Nasal cavity respiratory epithelium epithelial cell of viscerocranial mucosa (primary cell): ENCODE data around the gene HAO2. TPM values are rescaled to one million over a fixed set of nuclear protein-coding genes. Genes with fewer than 3 reads are reported as not detected.

Experiments
- total RNA-seq: library from RNA; depleted of rRNA; stranded (reverse); fragments of >200 nt; gene quantifications from 2 replicates; pipeline ENCODE4 v1.2.3, GENCODE V29; 2014

The HAO2 gene
- total RNA-seq, result not detected in 2 replicates

GRCh38 chr1:119368554-119368953, at the start of gene HAO2:
Gene HAO2 (plus strand): TSS chr1:119368785. CDS start chr1:119381086, 12,301 bp downstream.

GRCh38 chr1:119414950-119415349, 46.4 kb downstream of the HAO2 start, which contains the start of gene HSD3B2:
Gene HSD3B2 (plus strand): TSS chr1:119415150. CDS start chr1:119415420, 270 bp downstream.

Other genes with a start within 250 kb of the HAO2 start
- gene WARS2, start 228.1 kb upstream of the HAO2 start, total RNA-seq, result 14.4 and 14.5 TPM in 2 replicates
- not detected in 2 replicates for gene HSD3B2, start 46.4 kb downstream of the HAO2 start, total RNA-seq
- not detected in 2 replicates for gene HSD3B1, start 138.4 kb downstream of the HAO2 start, total RNA-seq